HepG2 (cell line): Measurements from ENCODE around the gene FAM20A. TPM values are rescaled to one million over a fixed set of nuclear protein-coding genes. Genes with fewer than 3 reads are reported as not detected.

Experiments used
- FOXP1 ChIP-seq, 2 experiments: fragments of 450-650 bp in 1 of 2; IDR thresholded peaks; 2 replicates each; pipeline ENCODE4 v1.6.1; 2017 to 2018; ENCODE audit warnings: antibody characterized with exemption in 1 of 2
- HIVEP1 ChIP-seq: sonication (generic); formaldehyde crosslinking; IDR thresholded peaks from 2 replicates; pipeline ENCODE4 v1.4.0; 2020; ENCODE audit warnings: mild to moderate bottlenecking, missing genetic modification reagents
- HMG20A ChIP-seq: IDR thresholded peaks from 2 replicates; pipeline ENCODE4 v1.6.1; 2016; ENCODE audit warnings: borderline replicate concordance
- KDM2A ChIP-seq: sonication (generic); formaldehyde crosslinking; IDR thresholded peaks from 2 replicates; pipeline ENCODE4 v1.4.0; 2020; ENCODE audit warnings: low read depth, missing genetic modification reagents, borderline replicate concordance
- MED1 ChIP-seq: sonication (generic); formaldehyde crosslinking; IDR thresholded peaks from 2 replicates; pipeline ENCODE4 v1.4.0; 2020; ENCODE audit warnings: missing genetic modification reagents
- RBM22 ChIP-seq: fragments of 200-400 bp; formaldehyde crosslinking; optimal IDR thresholded peaks from 2 replicates; pipeline ENCODE3; 2017; ENCODE audit warnings: mild to moderate bottlenecking, low read length, moderate library complexity
- RFX1 ChIP-seq: fragments of 450-650 bp; IDR thresholded peaks from 2 replicates; pipeline ENCODE4 v1.6.1; 2017
- RXRB ChIP-seq: IDR thresholded peaks from 2 replicates; pipeline ENCODE4 v1.6.1; 2016; ENCODE audit warnings: borderline replicate concordance, missing genetic modification reagents, missing compliant biosample characterization
- SMAD1 ChIP-seq: sonication (generic); formaldehyde crosslinking; IDR thresholded peaks from 2 replicates; pipeline ENCODE4 v1.4.0; 2020; ENCODE audit warnings: missing genetic modification reagents, low read depth, mild to moderate bottlenecking, borderline replicate concordance
- SP4 ChIP-seq: sonication (generic); formaldehyde crosslinking; IDR thresholded peaks from 2 replicates; pipeline ENCODE4 v1.8.1; 2023; ENCODE audit warnings: mild to moderate bottlenecking, missing genetic modification reagents
- ZNF18 ChIP-seq: sonication (generic); formaldehyde crosslinking; IDR thresholded peaks from 2 replicates; pipeline ENCODE4 v1.8.0; 2022; ENCODE audit warnings: mild to moderate bottlenecking, missing genetic modification reagents; ENCODE audit not compliant: insufficient replicate concordance
- ZNF563 ChIP-seq: sonication (generic); formaldehyde crosslinking; IDR thresholded peaks from 2 replicates; pipeline ENCODE4 v1.8.0; 2022; ENCODE audit warnings: mild to moderate bottlenecking, moderate library complexity, missing genetic modification reagents
- ZNF687 ChIP-seq: sonication (generic); formaldehyde crosslinking; IDR thresholded peaks from 2 replicates; pipeline ENCODE4 v1.5.1; 2020; ENCODE audit warnings: mild to moderate bottlenecking, missing genetic modification reagents, moderate library complexity
- ZNF710 ChIP-seq: sonication (generic); formaldehyde crosslinking; IDR thresholded peaks from 2 replicates; pipeline ENCODE4 v1.5.0; 2020; ENCODE audit warnings: mild to moderate bottlenecking, missing genetic modification reagents, borderline replicate concordance
- ZNF800 ChIP-seq: sonication (generic); formaldehyde crosslinking; IDR thresholded peaks from 2 replicates; pipeline ENCODE4 v1.4.0; 2020; ENCODE audit warnings: missing genetic modification reagents
- ZUFSP ChIP-seq: sonication (generic); formaldehyde crosslinking; IDR thresholded peaks from 2 replicates; pipeline ENCODE4 v1.9.0; 2021; ENCODE audit warnings: missing genetic modification reagents, mild to moderate bottlenecking, borderline replicate concordance
- polyA plus RNA-seq, 8 experiments: library from polyadenylated mRNA; depleted of rRNA in 3 of 8; stranded (reverse) in 7 of 8; unstranded in 1 of 8; fragments of >200 nt; fragmentation: Illumina TruSeq in 4 of 8; extraction: Trizol in 4 of 8; gene quantifications; 2 replicates each; pipeline versions ENCODE4 v1.2.1 to v1.2.3, GENCODE V29; 2011 to 2016; ENCODE audit warnings: low read depth in 4 of 8, missing spikeins in 1 of 8, mixed read lengths in 1 of 8; ENCODE audit not compliant: insufficient read depth in 1 of 8
- total RNA-seq, 5 experiments: library from RNA; depleted of rRNA; stranded (reverse); fragments of >200 nt; fragmentation: Illumina TruSeq; extraction: Trizol; gene quantifications; 2 replicates each; pipeline ENCODE4 v1.2.3, GENCODE V29; 2016; ENCODE audit warnings: low read depth in 1 of 5

Gene FAM20A
- total and polyA plus RNA-seq, 2 of the 13 experiments (the other 11 are each of a cell fraction or from before 2014, with no cell fraction given), result 9.3 to 20.7 TPM

GRCh38 chr17:68509141-68510057, 91.8 kb downstream of the FAM20A start (continued):
- TF ChIP-seq ZNF18, result no peak
- no peak for TF ChIP-seq RFX1
- no peak for TF ChIP-seq SP4 (CRISPR knock-in tag)
- TF ChIP-seq ZNF710, result no peak
- peak; percentile 51 for TF ChIP-seq MED1 (CRISPR knock-in tag)
- TF ChIP-seq SMAD1 (CRISPR knock-in tag), result no peak
- TF ChIP-seq RXRB (CRISPR knock-in tag), result no peak
- no peak for TF ChIP-seq RBM22
- TF ChIP-seq HIVEP1 (CRISPR knock-in tag), result no peak
- TF ChIP-seq ZNF687 (CRISPR knock-in tag), result peak; percentile 50; the same call in 1 of the 2 replicates
- no peak for TF ChIP-seq ZNF563
- TF ChIP-seq HMG20A (CRISPR knock-in tag), result 0 out of 2 replicates have a peak, but pooled peaks have one; percentile 45
- TF ChIP-seq KDM2A (CRISPR knock-in tag), result peak; percentile 51; the same call in 1 of the 2 replicates
- peak; percentile 44; the same call in 1 of the 2 replicates for TF ChIP-seq ZNF800 (CRISPR knock-in tag)
- TF ChIP-seq ZUFSP (CRISPR knock-in tag), result no peak
- TF ChIP-seq FOXP1 (IDR thresholded peaks at IDR 0.05), result no peak
- TF ChIP-seq FOXP1 (CRISPR knock-in tag; IDR thresholded peaks at IDR 0.05), result no peak
